Psoas muscle (tissue), 8 donors: ENCODE results near the gene MZB1. TPM values are rescaled to one million over a fixed set of nuclear protein-coding genes. Genes with fewer than 3 reads are reported as not detected.

ENCODE experiments used
- ATAC-seq, 4 donors: fragments of 200-7000 bp; cut with Tn5 transposase; one replicate each; pipeline ENCODE4 v1.9.1; 2020; ENCODE audit warnings: moderate library complexity in 3 of 4, mild to moderate bottlenecking in 2 of 4
- DNase-seq, 2 donors: peaks; one replicate each; pipeline ENCODE4 v3.0.0-alpha.2; 2020
- H3K27ac ChIP-seq: fragments of 200-600 bp; one replicate; pipeline ENCODE4 v1.8.0; 2022
- H3K27me3 ChIP-seq, 3 donors: fragments of 200-600 bp in 1 of 3; one replicate each; pipeline versions ENCODE4 v1.6.1 to v1.8.0; 2013 to 2022; ENCODE audit warnings: low read length in 2 of 3, mild to moderate bottlenecking in 2 of 3, moderate library complexity in 1 of 3; ENCODE audit not compliant: insufficient read depth in 3 of 3
- H3K36me3 ChIP-seq, 2 donors: fragments of 200-600 bp in 1 of 2; one replicate each; pipeline versions ENCODE4 v1.6.1 to v1.8.0; 2013 to 2022; ENCODE audit warnings: low read depth in 1 of 2, mild to moderate bottlenecking in 1 of 2, moderate library complexity in 1 of 2; ENCODE audit not compliant: insufficient read depth in 1 of 2
- H3K4me1 ChIP-seq: fragments of 200-600 bp; one replicate; pipeline ENCODE4 v1.8.0; 2022
- H3K4me3 ChIP-seq: fragments of 200-600 bp; one replicate; pipeline ENCODE4 v1.8.0; 2022; ENCODE audit warnings: mild to moderate bottlenecking
- H3K9me3 ChIP-seq: fragments of 200-600 bp; one replicate; pipeline ENCODE4 v1.8.0; 2022
- WGBS, 3 donors: extraction: QIAGEN DNeasy Blood & Tissue Kit; methylation state at CpG; one replicate each; pipeline versions ENCODE4 v1.1.6 to v1.1.7; 2013; 5-methylcytosine and 5-hydroxymethylcytosine counted together
- intact Hi-C, 2 donors: fragments of 100-400 bp; cut with DNase I; formaldehyde crosslinking; loops; one replicate each; pipeline versions ENCODE4 v1.11.0 to v1.14.2; 2022
- polyA plus RNA-seq, 3 donors: library from polyadenylated mRNA; stranded (reverse); fragments of 200-250 nt; gene quantifications; one replicate each; pipeline ENCODE4 v1.2.3, GENCODE V29; 2013
- total RNA-seq, 4 donors: library from RNA; stranded (reverse); fragmentation: NEBNext Ultra II Directional in 2 of 4; extraction: Animal tissue kit (Norgen Biotek cat#: 25700) in 2 of 4; gene quantifications; one replicate each; pipeline versions ENCODE4 v1.2.1 to v1.2.4, GENCODE V29; 2021 to 2023
- TF ChIP-seq, protein P1 (sequence below): fragments of 200-600 bp; IDR thresholded peaks from one replicate; pipeline ENCODE4 v1.8.0; 2022; ENCODE audit warnings: antibody characterized with exemption
- donor health status: healthy with polysubstance abuse.
- donor health status: DM: no; HTN: no; CAD: no; lungs with moderate emphysema.
- donor health status: Bipolar disorder and iron deficiency.
- donor health status: healthy.
- donor health status: DM: yes; HTN: yes; CAD: no.
- donor health status: DM: no; HTN: no; CAD: no.
- donor health status: DM: no; HTN: no; CAD: no.
- donor health status: DM: yes; HTN: yes; CAD: no.

The MZB1 gene
- total and polyA plus RNA-seq, 7 donors: 0.03 to 1.2 (median 0.57) TPM

- Histone ChIP-seq H3K36me3 (peaks cover 0 to 11% of the 10 kb centered on the region in 2 donors), H3K9me3 (no peaks in the 10 kb centered on the region), H3K4me3 (no peak overlapping the region), H3K27ac (peak overlapping the region; percentile 100), H3K4me1 (peaks cover 27% of the 10 kb centered on the region), H3K27me3 (no peaks in the 10 kb centered on the region)
- peak in 1 of 2 donors; percentile 32 for DNase-seq
- intact Hi-C loops: no loop called here
- TF ChIP-seq, protein P1, sequence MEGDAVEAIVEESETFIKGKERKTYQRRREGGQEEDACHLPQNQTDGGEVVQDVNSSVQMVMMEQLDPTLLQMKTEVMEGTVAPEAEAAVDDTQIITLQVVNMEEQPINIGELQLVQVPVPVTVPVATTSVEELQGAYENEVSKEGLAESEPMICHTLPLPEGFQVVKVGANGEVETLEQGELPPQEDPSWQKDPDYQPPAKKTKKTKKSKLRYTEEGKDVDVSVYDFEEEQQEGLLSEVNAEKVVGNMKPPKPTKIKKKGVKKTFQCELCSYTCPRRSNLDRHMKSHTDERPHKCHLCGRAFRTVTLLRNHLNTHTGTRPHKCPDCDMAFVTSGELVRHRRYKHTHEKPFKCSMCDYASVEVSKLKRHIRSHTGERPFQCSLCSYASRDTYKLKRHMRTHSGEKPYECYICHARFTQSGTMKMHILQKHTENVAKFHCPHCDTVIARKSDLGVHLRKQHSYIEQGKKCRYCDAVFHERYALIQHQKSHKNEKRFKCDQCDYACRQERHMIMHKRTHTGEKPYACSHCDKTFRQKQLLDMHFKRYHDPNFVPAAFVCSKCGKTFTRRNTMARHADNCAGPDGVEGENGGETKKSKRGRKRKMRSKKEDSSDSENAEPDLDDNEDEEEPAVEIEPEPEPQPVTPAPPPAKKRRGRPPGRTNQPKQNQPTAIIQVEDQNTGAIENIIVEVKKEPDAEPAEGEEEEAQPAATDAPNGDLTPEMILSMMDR: no peak
- ATAC-seq: no peak
- WGBS, 3 donors: 42 to 43% (median 43%) methylated on average over 6 of the region's 6 CpGs
Observed at GRCh38 chr5:139397921-139398320, 8.2 kb upstream of the MZB1 start.

DNA sequence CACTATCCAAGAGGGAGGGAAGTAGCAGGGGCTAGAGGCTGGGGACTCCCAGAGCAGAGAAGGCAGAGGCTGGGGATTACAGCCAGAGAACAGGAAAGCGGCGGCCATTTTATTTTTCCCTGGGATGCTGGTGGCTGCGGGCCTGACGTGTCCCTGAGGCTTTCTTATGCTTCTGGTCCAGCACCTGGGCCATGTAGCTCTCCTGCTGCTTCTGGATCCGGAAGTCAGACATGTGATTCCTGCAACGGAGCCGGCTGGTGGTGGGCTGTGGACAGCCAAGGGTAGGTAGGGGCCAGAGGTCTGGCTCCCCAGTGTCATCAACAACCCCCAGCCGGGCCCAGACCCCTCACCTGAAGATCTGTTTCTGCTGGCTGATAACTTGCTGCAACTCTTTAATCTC is 7.0 kb upstream of the MZB1 start:
- H3K9me3 ChIP-seq: no peaks in the 10 kb centered on the region
- peak overlapping the region; percentile 100 for H3K27ac ChIP-seq
- H3K4me3 ChIP-seq: peak overlapping the region; percentile 93
- 55 to 66% (median 62%) methylated on average over 8 of the region's 8 CpGs for WGBS, 3 donors
- ATAC-seq (no peak), DNase-seq (peak in 1 of 2 donors; percentile 45)
- no peaks in the 10 kb centered on the region for H3K27me3 ChIP-seq
- peaks cover 0 to 18% of the 10 kb centered on the region in 2 donors for H3K36me3 ChIP-seq
- H3K4me1 ChIP-seq: peaks cover 26% of the 10 kb centered on the region
- intact Hi-C loops: no loop called here
- TF ChIP-seq, protein P1: no peak

- TF ChIP-seq, protein P1: no peak
- 30 to 39% (median 36%) methylated on average over 8 of the region's 8 CpGs for WGBS, 3 donors
- Histone ChIP-seq H3K4me3 (peak overlapping the region; percentile 93), H3K9me3 (no peaks in the 10 kb centered on the region), H3K4me1 (peaks cover 33% of the 10 kb centered on the region), H3K27me3 (no peaks in the 10 kb centered on the region), H3K36me3 (peaks cover 0 to 18% of the 10 kb centered on the region in 2 donors), H3K27ac (peak overlapping the region; percentile 100)
- ATAC-seq: peak; percentile 70 to 76 (median 74)
- DNase-seq: peak; percentile 79 to 89
- intact Hi-C loops: no loop called here
Observed at GRCh38 chr5:139395844-139396640, 6.3 kb upstream of the MZB1 start.

- DNase-seq: peak; percentile 81 to 90
- peaks cover 0 to 12% of the 10 kb centered on the region in 2 donors for H3K36me3 ChIP-seq
- peak; percentile 76 to 81 (median 78) for ATAC-seq
- TF ChIP-seq, protein P1: no peak
- intact Hi-C loops: loop anchor here in 1 of 2 donors (5.0 kb wide), 1 partner anchor 53 kb away; the partner anchor contains the start of gene PAIP2
- H3K4me1 ChIP-seq: peaks cover 42% of the 10 kb centered on the region
- no peaks in the 10 kb centered on the region for H3K9me3 ChIP-seq
- H3K27ac ChIP-seq: peak within 1 kb of the TSS; percentile 100
- 3 to 9% (median 5%) methylated on average over 61 to 76 of the region's 76 CpGs for WGBS, 3 donors
- H3K4me3 ChIP-seq: peak within 1 kb of the TSS; percentile 93
- H3K27me3 ChIP-seq: no peaks in the 10 kb centered on the region
Observed at GRCh38 chr5:139394654-139395566, 5.2 kb upstream of the MZB1 start, which contains the start of gene PROB1. PROB1 (minus strand) TSS chr5:139395104; CDS start chr5:139395081, 23 bp downstream.
